ENCODE data around the gene HSD11B1.
A peak's percentile ranks its signal among the peaks of the same experiment; 100 is the strongest.

The HSD11B1 gene

DNA sequence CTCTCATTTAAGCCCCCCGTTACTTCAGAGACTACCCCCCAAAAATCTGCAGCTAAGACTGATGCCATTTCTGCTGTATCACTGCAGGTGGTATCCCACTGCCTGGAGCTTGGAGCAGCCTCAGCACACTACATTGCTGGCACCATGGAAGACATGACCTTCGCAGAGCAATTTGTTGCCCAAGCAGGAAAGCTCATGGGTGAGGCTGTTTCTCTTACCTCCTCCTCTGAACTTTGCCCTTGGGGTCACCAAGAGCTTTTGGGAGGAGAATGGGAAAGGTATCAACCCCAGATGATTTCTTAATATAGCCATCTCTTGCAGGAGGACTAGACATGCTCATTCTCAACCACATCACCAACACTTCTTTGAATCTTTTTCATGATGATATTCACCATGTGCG, 2.0 kb downstream of the HSD11B1 start:
- no peak for ATAC-seq
- Mint-ChIP-seq H3K4me3 (no peak overlapping the region), H3K27ac (no peak overlapping the region), H3K4me1 (peaks cover 19% of the 10 kb centered on the region), H3K27me3 (no peaks in the 10 kb centered on the region), H3K36me3 (no peaks in the 10 kb centered on the region), H3K9me3 (no peaks in the 10 kb centered on the region)

GRCh38 chr1:209707308-209707707, 2.7 kb downstream of the HSD11B1 start:
- no peaks in the 10 kb centered on the region for H3K9me3 Mint-ChIP-seq
- H3K27me3 Mint-ChIP-seq = no peaks in the 10 kb centered on the region
- H3K4me1 Mint-ChIP-seq = peaks cover 19% of the 10 kb centered on the region
- no peak overlapping the region for H3K4me3 Mint-ChIP-seq
- H3K27ac Mint-ChIP-seq = peak overlapping the region; percentile 5
- ATAC-seq = no peak
- no peaks in the 10 kb centered on the region for H3K36me3 Mint-ChIP-seq

DNA sequence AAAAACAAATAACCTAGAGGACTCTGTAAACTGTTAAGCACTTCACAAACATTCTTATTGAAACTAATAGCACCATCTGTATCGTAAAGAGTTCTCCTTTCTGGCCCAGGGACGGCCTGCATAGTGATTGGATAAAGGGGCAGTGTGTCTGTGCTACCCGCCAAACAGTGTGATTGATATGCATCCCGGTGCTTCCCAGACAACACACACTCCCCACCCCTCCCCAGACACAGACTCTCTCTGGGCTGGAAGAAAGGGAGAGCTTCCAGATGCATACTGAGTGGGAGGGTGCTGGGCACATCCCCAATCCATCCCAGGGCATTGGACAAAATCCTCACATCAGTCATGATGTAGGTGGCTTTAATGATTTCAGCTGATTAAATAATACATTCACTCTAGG, 3.7 kb downstream of the HSD11B1 start:
- no peaks in the 10 kb centered on the region for H3K9me3 Mint-ChIP-seq
- H3K27ac Mint-ChIP-seq = no peak overlapping the region

DNA sequence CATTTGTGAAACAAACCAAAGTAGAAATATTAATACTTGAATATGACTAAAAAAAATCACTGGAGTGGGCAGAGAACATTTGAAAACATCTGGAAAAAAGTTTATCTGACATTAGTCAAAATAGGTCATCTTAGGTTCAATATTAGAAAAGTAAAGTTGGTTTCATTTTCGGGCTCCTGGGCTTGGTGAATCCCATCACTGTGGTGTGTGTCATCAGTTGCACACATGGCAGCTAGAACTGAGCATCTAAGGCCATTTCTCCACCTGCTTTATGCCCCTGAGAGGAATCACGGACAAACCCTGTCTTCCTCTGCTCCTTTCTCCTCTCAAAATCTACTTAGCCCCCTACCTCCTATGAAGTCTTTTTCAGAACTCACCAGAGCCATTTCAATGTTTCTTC, 5.4 kb downstream of the HSD11B1 start:
- Mint-ChIP-seq H3K27me3 (no peaks in the 10 kb centered on the region), H3K4me1 (peaks cover 8% of the 10 kb centered on the region), H3K27ac (no peak overlapping the region), H3K36me3 (no peaks in the 10 kb centered on the region), H3K4me3 (no peak overlapping the region), H3K9me3 (no peaks in the 10 kb centered on the region)
- ATAC-seq = no peak

More for the DNA sequence above, 3.7 kb downstream of the HSD11B1 start:
- ATAC-seq = no peak
- H3K4me3 Mint-ChIP-seq = no peak overlapping the region
- no peaks in the 10 kb centered on the region for H3K27me3 Mint-ChIP-seq
- peaks cover 18% of the 10 kb centered on the region for H3K4me1 Mint-ChIP-seq
- H3K36me3 Mint-ChIP-seq = no peaks in the 10 kb centered on the region

GRCh38 chr1:209710847-209711246, 6.2 kb downstream of the HSD11B1 start:
- no peak for ATAC-seq
- H3K4me3 Mint-ChIP-seq = no peak overlapping the region
- no peak overlapping the region for H3K27ac Mint-ChIP-seq

GRCh38 chr1:209714338-209714737, 9.7 kb downstream of the HSD11B1 start:
- Mint-ChIP-seq H3K4me1 (peaks cover 8% of the 10 kb centered on the region), H3K27me3 (no peaks in the 10 kb centered on the region), H3K9me3 (peaks cover 3% of the 10 kb centered on the region), H3K36me3 (no peaks in the 10 kb centered on the region), H3K27ac (no peak overlapping the region), H3K4me3 (no peak overlapping the region)
- ATAC-seq = no peak

More at GRCh38 chr1:209710847-209711246, 6.2 kb downstream of the HSD11B1 start:
- no peaks in the 10 kb centered on the region for H3K27me3 Mint-ChIP-seq
- H3K9me3 Mint-ChIP-seq = no peaks in the 10 kb centered on the region
- peaks cover 8% of the 10 kb centered on the region for H3K4me1 Mint-ChIP-seq
- no peaks in the 10 kb centered on the region for H3K36me3 Mint-ChIP-seq

GRCh38 chr1:209715314-209715713, 10.7 kb downstream of the HSD11B1 start:
- Mint-ChIP-seq H3K27me3 (no peaks in the 10 kb centered on the region), H3K9me3 (peaks cover 5% of the 10 kb centered on the region), H3K27ac (no peak overlapping the region), H3K36me3 (no peaks in the 10 kb centered on the region), H3K4me1 (peaks cover 3% of the 10 kb centered on the region), H3K4me3 (no peak overlapping the region)
- ATAC-seq = no peak

- ATAC-seq = no peak
Measured at GRCh38 chr1:209717818-209718217, 13.2 kb downstream of the HSD11B1 start.

DNA sequence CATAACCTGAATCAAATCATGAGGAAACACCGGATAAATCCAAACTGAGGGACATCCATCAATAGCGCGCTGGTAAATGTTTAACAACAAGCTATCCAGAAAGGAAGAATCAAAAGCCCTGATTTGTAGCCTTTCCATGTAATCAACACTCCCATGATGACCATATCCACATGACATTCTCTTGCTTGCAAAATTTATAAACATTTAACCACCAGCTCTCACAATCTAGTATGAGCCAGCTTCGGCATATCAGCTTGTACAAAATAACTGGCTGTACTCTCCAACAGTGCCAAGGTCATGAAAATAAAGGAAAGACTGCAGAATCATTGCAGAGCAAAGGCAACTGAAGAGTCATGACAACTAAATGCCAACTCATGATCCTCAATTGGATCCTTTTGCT, 15.7 kb downstream of the HSD11B1 start:
- H3K27me3 Mint-ChIP-seq = no peaks in the 10 kb centered on the region
- no peaks in the 10 kb centered on the region for H3K36me3 Mint-ChIP-seq
- peaks cover 5% of the 10 kb centered on the region for H3K9me3 Mint-ChIP-seq
- H3K4me3 Mint-ChIP-seq = no peak overlapping the region
- ATAC-seq = no peak
- no peak overlapping the region for H3K27ac Mint-ChIP-seq
- H3K4me1 Mint-ChIP-seq = peaks cover 4% of the 10 kb centered on the region

More at GRCh38 chr1:209717818-209718217, 13.2 kb downstream of the HSD11B1 start:
- no peak overlapping the region for H3K4me3 Mint-ChIP-seq
- H3K27ac Mint-ChIP-seq = no peak overlapping the region
- H3K4me1 Mint-ChIP-seq = peaks cover 4% of the 10 kb centered on the region
- H3K36me3 Mint-ChIP-seq = no peaks in the 10 kb centered on the region
- peaks cover 5% of the 10 kb centered on the region for H3K9me3 Mint-ChIP-seq
- no peaks in the 10 kb centered on the region for H3K27me3 Mint-ChIP-seq

- ATAC-seq = no peak
- peaks cover 5% of the 10 kb centered on the region for H3K9me3 Mint-ChIP-seq
- no peaks in the 10 kb centered on the region for H3K36me3 Mint-ChIP-seq
- no peak overlapping the region for H3K27ac Mint-ChIP-seq
- H3K4me3 Mint-ChIP-seq = no peak overlapping the region
- no peaks in the 10 kb centered on the region for H3K27me3 Mint-ChIP-seq
- H3K4me1 Mint-ChIP-seq = peaks cover 4% of the 10 kb centered on the region
Measured at GRCh38 chr1:209720826-209721225, 16.2 kb downstream of the HSD11B1 start.

DNA sequence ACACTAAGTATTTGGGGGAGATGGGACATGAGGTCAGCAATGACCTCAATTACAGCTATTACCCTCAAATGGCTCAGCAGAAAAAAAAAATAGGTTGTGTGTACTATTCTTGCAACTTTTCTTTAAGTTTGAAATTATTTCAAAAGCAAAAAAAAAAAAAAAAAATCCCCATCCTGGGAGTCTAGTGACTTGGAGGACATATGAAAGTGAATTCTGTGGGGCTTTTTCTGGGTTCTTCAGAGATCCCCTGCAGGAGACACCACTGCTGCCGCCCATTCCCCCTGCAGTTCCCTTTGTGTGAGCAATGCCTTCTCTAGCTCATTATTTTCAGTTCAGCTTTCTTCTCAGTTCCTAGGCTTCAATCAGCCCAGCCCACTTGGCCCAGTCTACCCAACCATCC, 16.7 kb downstream of the HSD11B1 start:
- H3K27ac Mint-ChIP-seq = no peak overlapping the region
- peaks cover 4% of the 10 kb centered on the region for H3K4me1 Mint-ChIP-seq
- ATAC-seq = peak; percentile 43
- no peaks in the 10 kb centered on the region for H3K36me3 Mint-ChIP-seq
- H3K9me3 Mint-ChIP-seq = peaks cover 5% of the 10 kb centered on the region
- H3K4me3 Mint-ChIP-seq = no peak overlapping the region
- H3K27me3 Mint-ChIP-seq = no peaks in the 10 kb centered on the region

- no peak overlapping the region for H3K27ac Mint-ChIP-seq
Measured at GRCh38 chr1:209723265-209723664, 18.6 kb downstream of the HSD11B1 start.

GRCh38 chr1:209723756-209724693, 19.4 kb downstream of the HSD11B1 start:
- peak; percentile 54 for ATAC-seq
- Mint-ChIP-seq H3K27me3 (no peaks in the 10 kb centered on the region), H3K4me3 (no peak overlapping the region), H3K9me3 (peaks cover 5% of the 10 kb centered on the region), H3K4me1 (peaks cover 4% of the 10 kb centered on the region), H3K27ac (peak overlapping the region; percentile 57), H3K36me3 (no peaks in the 10 kb centered on the region)

More at GRCh38 chr1:209723265-209723664, 18.6 kb downstream of the HSD11B1 start:
- ATAC-seq = no peak
- Mint-ChIP-seq H3K9me3 (peaks cover 5% of the 10 kb centered on the region), H3K4me1 (peaks cover 4% of the 10 kb centered on the region), H3K27me3 (no peaks in the 10 kb centered on the region), H3K4me3 (no peak overlapping the region), H3K36me3 (no peaks in the 10 kb centered on the region)

- Mint-ChIP-seq H3K4me1 (no peaks in the 10 kb centered on the region), H3K27me3 (no peaks in the 10 kb centered on the region), H3K27ac (no peak overlapping the region), H3K4me3 (no peak overlapping the region), H3K36me3 (no peaks in the 10 kb centered on the region), H3K9me3 (no peaks in the 10 kb centered on the region)
- no peak for ATAC-seq
Measured at GRCh38 chr1:209727286-209727685, 22.6 kb downstream of the HSD11B1 start.

- H3K27ac Mint-ChIP-seq = no peak overlapping the region
- no peaks in the 10 kb centered on the region for H3K27me3 Mint-ChIP-seq
- no peaks in the 10 kb centered on the region for H3K9me3 Mint-ChIP-seq
- no peaks in the 10 kb centered on the region for H3K36me3 Mint-ChIP-seq
- ATAC-seq = no peak
- H3K4me1 Mint-ChIP-seq = no peaks in the 10 kb centered on the region
- H3K4me3 Mint-ChIP-seq = no peak overlapping the region
Measured at GRCh38 chr1:209727785-209728184, 23.1 kb downstream of the HSD11B1 start.

DNA sequence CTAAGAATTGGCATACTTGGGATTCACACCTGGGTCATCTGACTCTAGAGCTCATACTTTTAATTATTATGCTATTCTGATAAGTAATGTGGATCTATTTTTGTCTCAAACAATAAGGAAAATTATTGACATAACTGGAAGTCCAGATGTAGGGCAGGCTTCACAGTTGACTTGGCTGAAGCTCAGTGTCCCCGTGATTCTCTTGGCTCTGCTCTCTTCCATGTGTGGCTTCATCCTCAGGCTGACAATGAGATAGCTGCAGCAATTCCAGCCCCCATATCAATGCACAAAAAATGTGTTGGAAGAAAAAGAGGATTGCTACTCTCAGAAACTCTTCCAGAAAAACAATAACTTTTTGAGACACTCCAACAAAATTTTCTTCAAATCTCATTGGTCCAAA, 23.8 kb downstream of the HSD11B1 start:
- Mint-ChIP-seq H3K27me3 (no peaks in the 10 kb centered on the region), H3K4me3 (no peak overlapping the region), H3K27ac (no peak overlapping the region), H3K4me1 (peaks cover 6% of the 10 kb centered on the region), H3K36me3 (no peaks in the 10 kb centered on the region), H3K9me3 (no peaks in the 10 kb centered on the region)
- no peak for ATAC-seq

Data from stimulated activated memory B cell treated with anti-CD40 and anti-IgM and Interleukin-4, amounts not matched to agents 10 μg/mL and 1 μg/mL and 100 μg/mL, for 72 hours (primary cell).